ENCODE measurements around the gene POLR2M.

- TF ChIP-seq POLR2A (IDR thresholded peaks at IDR 0.05; ENCODE audit: low read depth, low read length), result no peak
- TF ChIP-seq TAF1 (IDR thresholded peaks at IDR 0.05; ENCODE audit: borderline replicate concordance, low read depth, low read length), result no peak
- no peak for TF ChIP-seq POLR2AphosphoS5 (IDR thresholded peaks at IDR 0.05; ENCODE audit: low read depth, low read length)
Observed at GRCh38 chr15:57735891-57736290, 29.4 kb downstream of the POLR2M start.
